ENCODE measurements around the gene TSPAN5.

DNA sequence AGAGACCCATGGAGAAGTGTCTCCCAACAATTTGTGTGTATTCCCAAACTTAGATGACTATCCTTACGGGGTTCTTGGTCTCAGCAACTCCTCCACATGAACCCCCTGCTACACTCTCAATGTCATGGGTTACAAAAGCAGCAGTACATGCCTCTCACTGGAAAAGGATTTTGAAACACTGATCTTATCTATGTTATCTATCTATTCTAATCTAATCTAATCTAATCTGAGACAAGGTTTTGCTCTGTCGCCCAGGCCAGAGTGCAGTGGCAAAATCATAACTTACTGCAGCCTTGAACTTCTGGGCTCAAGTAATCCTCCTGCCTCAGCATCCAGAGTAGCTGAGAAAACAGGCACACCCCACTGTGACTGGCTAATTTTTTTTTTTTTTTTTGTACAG is 19.3 kb downstream of the TSPAN5 start:
- TF ChIP-seq, protein P1, sequence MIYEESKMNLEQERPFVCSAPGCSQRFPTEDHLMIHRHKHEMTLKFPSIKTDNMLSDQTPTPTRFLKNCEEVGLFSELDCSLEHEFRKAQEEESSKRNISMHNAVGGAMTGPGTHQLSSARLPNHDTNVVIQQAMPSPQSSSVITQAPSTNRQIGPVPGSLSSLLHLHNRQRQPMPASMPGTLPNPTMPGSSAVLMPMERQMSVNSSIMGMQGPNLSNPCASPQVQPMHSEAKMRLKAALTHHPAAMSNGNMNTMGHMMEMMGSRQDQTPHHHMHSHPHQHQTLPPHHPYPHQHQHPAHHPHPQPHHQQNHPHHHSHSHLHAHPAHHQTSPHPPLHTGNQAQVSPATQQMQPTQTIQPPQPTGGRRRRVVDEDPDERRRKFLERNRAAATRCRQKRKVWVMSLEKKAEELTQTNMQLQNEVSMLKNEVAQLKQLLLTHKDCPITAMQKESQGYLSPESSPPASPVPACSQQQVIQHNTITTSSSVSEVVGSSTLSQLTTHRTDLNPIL (CRISPR knock-in tag; IDR thresholded peaks at IDR 0.05; ENCODE audit: low read depth) = no peak
- TF ChIP-seq ISL1 (CRISPR knock-in tag; IDR thresholded peaks at IDR 0.05) = no peak
- no peak for TF ChIP-seq ZNF70 (CRISPR knock-in tag; IDR thresholded peaks at IDR 0.05)
- TF ChIP-seq ESRRG (CRISPR knock-in tag; IDR thresholded peaks at IDR 0.05) = no peak
- no peak for TF ChIP-seq ZNF565 (CRISPR knock-in tag; conservative IDR thresholded peaks at IDR 0.05; ENCODE audit: low read depth)
- no peak for TF ChIP-seq BACH2 (CRISPR knock-in tag; IDR thresholded peaks at IDR 0.05; ENCODE audit: borderline replicate concordance)
- TF ChIP-seq OSR1 (CRISPR knock-in tag; IDR thresholded peaks at IDR 0.05) = no peak
- TF ChIP-seq, protein P2, sequence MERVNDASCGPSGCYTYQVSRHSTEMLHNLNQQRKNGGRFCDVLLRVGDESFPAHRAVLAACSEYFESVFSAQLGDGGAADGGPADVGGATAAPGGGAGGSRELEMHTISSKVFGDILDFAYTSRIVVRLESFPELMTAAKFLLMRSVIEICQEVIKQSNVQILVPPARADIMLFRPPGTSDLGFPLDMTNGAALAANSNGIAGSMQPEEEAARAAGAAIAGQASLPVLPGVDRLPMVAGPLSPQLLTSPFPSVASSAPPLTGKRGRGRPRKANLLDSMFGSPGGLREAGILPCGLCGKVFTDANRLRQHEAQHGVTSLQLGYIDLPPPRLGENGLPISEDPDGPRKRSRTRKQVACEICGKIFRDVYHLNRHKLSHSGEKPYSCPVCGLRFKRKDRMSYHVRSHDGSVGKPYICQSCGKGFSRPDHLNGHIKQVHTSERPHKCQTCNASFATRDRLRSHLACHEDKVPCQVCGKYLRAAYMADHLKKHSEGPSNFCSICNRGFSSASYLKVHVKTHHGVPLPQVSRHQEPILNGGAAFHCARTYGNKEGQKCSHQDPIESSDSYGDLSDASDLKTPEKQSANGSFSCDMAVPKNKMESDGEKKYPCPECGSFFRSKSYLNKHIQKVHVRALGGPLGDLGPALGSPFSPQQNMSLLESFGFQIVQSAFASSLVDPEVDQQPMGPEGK (CRISPR knock-in tag; IDR thresholded peaks at IDR 0.05; ENCODE audit: borderline replicate concordance) = no peak
- TF ChIP-seq GLIS3 (CRISPR knock-in tag; IDR thresholded peaks at IDR 0.05) = no peak
- TF ChIP-seq, protein P3, sequence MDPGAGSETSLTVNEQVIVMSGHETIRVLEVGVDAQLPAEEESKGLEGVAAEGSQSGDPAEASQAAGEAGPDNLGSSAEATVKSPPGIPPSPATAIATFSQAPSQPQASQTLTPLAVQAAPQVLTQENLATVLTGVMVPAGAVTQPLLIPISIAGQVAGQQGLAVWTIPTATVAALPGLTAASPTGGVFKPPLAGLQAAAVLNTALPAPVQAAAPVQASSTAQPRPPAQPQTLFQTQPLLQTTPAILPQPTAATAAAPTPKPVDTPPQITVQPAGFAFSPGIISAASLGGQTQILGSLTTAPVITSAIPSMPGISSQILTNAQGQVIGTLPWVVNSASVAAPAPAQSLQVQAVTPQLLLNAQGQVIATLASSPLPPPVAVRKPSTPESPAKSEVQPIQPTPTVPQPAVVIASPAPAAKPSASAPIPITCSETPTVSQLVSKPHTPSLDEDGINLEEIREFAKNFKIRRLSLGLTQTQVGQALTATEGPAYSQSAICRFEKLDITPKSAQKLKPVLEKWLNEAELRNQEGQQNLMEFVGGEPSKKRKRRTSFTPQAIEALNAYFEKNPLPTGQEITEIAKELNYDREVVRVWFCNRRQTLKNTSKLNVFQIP (CRISPR knock-in tag; IDR thresholded peaks at IDR 0.05; ENCODE audit: borderline replicate concordance, low read depth) = no peak
- TF ChIP-seq ARNTL (CRISPR knock-in tag; IDR thresholded peaks at IDR 0.05; ENCODE audit: borderline replicate concordance, low read depth) = no peak
- no peak for TF ChIP-seq ZNF8 (CRISPR knock-in tag; IDR thresholded peaks at IDR 0.05)
- TF ChIP-seq, protein P4, sequence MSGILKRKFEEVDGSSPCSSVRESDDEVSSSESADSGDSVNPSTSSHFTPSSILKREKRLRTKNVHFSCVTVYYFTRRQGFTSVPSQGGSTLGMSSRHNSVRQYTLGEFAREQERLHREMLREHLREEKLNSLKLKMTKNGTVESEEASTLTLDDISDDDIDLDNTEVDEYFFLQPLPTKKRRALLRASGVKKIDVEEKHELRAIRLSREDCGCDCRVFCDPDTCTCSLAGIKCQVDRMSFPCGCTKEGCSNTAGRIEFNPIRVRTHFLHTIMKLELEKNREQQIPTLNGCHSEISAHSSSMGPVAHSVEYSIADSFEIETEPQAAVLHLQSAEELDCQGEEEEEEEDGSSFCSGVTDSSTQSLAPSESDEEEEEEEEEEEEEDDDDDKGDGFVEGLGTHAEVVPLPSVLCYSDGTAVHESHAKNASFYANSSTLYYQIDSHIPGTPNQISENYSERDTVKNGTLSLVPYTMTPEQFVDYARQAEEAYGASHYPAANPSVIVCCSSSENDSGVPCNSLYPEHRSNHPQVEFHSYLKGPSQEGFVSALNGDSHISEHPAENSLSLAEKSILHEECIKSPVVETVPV (CRISPR knock-in tag; IDR thresholded peaks at IDR 0.05) = no peak

Data from SK-N-SH treated with all-trans-retinoic acid at 6 μM for 48 hours (cell line).